GM10248 (cell line): Measurements from ENCODE around the gene SLC38A1.
"Not testable (repeated sequence)": the region's sequence is repeated elsewhere in the genome, so short reads cannot be mapped to it uniquely, and the experiment has no call there.

ENCODE experiments used
- CTCF ChIA-PET: fragments of 300-600 bp; sonication (Branson Sonifier 250); formaldehyde crosslinking; extraction: SDS; loops from one replicate; lab custom pipeline; 2021; ENCODE audit warnings: antibody characterized with exemption; lab: Yijun Ruan, JAX
- POLR2A ChIA-PET: fragments of 350-650 bp; sonication (Branson Sonifier 250); formaldehyde crosslinking; extraction: SDS; loops from one replicate; lab custom pipeline; 2020; ENCODE audit warnings: antibody characterized with exemption; lab: Yijun Ruan, JAX
- DNase-seq: peaks from one replicate; pipeline ENCODE4 v3.0.0; 2012; ENCODE audit errors: extremely low spot score
- TF ChIP-seq, protein P1 (sequence below): IDR thresholded peaks from 2 replicates; pipeline ENCODE4 v1.5.1; 2012; ENCODE audit warnings: mild to moderate bottlenecking, low read depth; ENCODE audit errors: extremely low read depth, missing control alignments, control extremely low read depth

Gene SLC38A1

DNA sequence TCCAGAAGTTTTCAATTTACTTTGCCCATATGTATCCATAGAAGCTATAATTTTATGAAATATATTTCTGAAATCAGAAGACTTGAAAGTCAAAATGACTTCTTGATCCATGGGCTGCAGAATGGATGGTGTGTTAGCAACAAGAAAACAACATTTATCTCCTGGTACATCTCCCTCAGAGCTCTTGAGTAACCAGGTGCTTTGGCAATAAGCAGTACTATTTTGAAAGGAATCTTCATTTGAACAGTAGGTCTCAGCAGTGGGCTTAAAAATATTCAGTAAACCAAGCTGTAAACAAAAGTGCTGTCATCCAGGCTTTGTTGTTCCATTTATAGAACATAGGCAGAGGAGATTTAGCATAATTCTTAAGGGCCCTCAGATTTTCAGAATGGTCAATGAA lies 100.4 kb downstream of the SLC38A1 start:
- ChIA-PET CTCF (interaction anchor here (0.8 to 1.9 kb wide), 4 partner anchors 9 to 23 kb away, joined by 3 to 6 read pairs (median 3); no protein-coding TSS in a partner anchor), POLR2A (no interaction called here)
- TF ChIP-seq, protein P1, sequence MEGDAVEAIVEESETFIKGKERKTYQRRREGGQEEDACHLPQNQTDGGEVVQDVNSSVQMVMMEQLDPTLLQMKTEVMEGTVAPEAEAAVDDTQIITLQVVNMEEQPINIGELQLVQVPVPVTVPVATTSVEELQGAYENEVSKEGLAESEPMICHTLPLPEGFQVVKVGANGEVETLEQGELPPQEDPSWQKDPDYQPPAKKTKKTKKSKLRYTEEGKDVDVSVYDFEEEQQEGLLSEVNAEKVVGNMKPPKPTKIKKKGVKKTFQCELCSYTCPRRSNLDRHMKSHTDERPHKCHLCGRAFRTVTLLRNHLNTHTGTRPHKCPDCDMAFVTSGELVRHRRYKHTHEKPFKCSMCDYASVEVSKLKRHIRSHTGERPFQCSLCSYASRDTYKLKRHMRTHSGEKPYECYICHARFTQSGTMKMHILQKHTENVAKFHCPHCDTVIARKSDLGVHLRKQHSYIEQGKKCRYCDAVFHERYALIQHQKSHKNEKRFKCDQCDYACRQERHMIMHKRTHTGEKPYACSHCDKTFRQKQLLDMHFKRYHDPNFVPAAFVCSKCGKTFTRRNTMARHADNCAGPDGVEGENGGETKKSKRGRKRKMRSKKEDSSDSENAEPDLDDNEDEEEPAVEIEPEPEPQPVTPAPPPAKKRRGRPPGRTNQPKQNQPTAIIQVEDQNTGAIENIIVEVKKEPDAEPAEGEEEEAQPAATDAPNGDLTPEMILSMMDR = no peak
- DNase-seq = no peak

DNA sequence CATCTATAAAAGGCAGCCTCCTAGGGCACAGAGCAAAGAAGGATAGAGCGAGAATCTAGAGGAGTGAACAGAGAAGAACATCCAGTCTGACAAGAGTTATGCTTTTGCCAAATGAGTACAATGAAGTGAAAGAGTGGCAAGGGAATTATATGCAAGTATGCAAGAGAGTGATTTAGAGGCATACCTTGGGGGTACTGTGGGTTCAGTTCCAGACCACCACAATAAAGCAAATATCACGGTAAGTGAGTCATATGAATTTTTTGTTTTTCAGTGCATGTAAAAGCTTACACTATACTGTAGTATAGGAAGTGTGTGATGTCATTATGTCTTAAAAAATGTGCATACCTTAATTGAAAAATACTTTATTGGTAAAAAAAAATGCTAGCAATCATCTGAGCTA lies 101.4 kb downstream of the SLC38A1 start:
- TF ChIP-seq, protein P1 = no peak
- DNase-seq = no peak
- ChIA-PET CTCF (interaction anchor here (1.4 kb wide), 2 partner anchors 15 to 25 kb away, joined by 3 read pairs; no protein-coding TSS in a partner anchor), POLR2A (no interaction called here)

DNA sequence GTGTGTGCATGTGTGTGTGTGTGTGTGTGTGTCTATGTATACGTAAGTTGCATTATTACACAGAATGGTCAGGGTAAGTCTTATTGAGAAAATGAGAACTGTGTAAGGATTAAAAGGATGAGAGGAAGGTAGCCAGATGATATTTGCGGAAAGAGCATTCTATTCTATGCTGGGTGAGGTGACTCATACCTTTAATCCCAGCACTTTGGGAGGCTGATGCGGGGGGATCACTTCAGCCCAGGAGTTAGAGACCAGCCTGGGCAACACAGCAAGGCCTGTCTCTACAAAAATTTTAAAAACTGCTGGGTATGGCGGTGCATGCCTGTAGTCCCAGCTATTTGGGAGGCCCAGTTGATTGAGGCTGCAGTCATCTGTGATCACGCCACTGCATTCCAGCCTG lies 103.7 kb downstream of the SLC38A1 start:
- ChIA-PET POLR2A (no interaction called here), CTCF (interaction anchor here (1.9 kb wide), 1 partner anchor 11 kb away, joined by 4 read pairs; no protein-coding TSS in a partner anchor)
- TF ChIP-seq, protein P1 = no peak
- DNase-seq = no peak

DNA sequence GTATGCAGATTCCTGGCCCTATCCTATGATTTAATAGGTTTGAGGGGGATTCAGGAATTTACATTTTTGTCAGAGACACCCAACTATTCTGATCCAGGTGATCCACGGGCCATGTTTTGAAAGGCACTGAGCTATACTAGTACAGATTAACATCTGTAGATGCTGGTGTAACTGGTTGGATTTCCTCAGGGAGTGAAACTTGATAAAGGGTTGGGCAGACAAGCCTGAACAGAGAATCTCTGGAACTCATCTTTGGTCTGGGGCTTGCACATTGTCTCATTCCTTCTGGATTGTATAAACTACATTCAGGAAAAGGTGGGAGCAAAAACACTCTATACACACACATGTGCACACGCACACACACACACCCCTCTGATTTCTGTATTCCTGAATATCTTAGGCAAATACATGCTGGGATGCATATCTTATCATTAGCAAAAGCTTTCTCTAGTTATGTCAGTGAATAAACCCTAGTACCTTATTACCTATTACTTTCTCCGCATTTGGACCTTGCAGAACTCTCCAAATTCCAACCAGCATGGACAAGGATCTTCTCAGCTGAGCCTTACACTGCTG lies 104.6 kb downstream of the SLC38A1 start:
- TF ChIP-seq, protein P1 = no peak
- CTCF ChIA-PET = interaction anchor here (1.9 kb wide), 1 partner anchor 10 kb away, joined by 4 read pairs; no protein-coding TSS in a partner anchor

DNA sequence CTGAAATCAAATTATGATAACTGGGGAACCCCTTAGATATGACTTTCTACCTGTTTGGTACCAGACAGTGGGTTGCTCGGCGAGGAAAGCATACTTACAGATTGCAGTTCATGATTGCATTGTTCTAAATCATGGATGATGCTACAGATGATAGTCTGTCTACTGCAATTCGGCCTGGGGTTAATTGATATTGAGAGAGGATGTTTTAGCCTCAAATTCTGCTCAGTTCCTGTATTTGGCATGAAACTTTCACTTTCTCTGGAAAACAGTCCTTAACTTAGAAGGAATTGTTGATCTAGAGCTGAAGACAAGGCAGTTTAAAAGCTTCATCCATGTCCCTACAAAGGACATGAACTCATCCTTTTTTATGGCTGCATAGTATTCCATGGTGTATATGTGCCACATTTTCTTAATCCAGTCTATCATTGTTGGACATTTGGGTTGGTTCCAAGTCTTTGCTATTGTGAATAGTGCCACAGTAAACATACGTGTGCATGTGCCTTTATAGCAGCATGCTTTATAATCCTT lies 106.2 kb downstream of the SLC38A1 start:
- CTCF ChIA-PET, POLR2A ChIA-PET, DNase-seq: not testable (repeated sequence)

More for the DNA sequence above, 104.6 kb downstream of the SLC38A1 start:
- POLR2A ChIA-PET = no interaction called here
- no peak for DNase-seq

DNA sequence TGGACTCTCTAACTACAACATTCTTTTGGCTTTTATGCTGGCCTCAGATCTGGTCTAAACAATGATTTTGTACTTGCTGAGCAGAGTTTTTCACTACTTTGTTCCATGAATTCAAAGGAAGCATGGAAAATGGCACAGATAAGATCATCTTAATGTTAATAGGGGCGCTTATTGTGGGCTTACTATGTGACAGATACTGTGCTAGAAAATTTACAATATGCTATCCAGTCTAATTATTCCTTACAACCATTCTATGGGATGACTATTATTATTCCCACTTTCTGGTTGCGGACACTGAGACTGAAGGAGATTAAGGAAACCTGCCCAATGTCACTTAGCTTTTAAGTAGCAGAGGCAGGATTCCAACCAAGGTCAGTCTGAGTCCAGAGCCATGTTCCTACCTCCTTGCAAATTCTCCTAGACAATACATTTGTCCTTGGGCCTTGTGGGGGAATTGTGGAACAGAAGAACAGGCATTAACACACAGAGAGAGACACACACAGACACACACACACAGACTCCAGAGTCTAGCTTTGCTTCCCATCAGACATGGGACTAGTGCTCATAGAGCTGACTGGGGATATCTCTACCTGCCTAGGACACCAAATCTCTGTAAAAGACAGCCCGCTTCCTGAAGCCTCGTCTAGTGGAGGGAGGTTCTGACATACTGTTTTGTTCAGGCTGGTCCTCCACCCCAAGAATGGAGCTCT lies 107.7 kb downstream of the SLC38A1 start:
- no peak for DNase-seq
- ChIA-PET POLR2A (no interaction called here), CTCF (interaction anchor here (1.2 to 1.9 kb wide), 3 partner anchors 9 to 36 kb away, joined by 4 to 7 read pairs (median 4); no protein-coding TSS in a partner anchor)
- TF ChIP-seq, protein P1 = no peak
